Tibial artery (tissue), 4 donors: Measurements from ENCODE around the gene ATAD3C.
"Not testable (repeated sequence)": the region's sequence is repeated elsewhere in the genome, so short reads cannot be mapped to it uniquely, and the experiment has no call there.

Experiments used
- DNase-seq, 2 donors: peaks; one replicate each; pipeline ENCODE4 v3.0.0-alpha.2; 2019
- H3K27ac ChIP-seq, 2 donors: fragments of 200-600 bp; sonication (generic) in 1 of 2; 1 replicate in 1 of 2; 2 replicates in 1 of 2; pipeline ENCODE4 v1.5.1; 2018 to 2019; ENCODE audit warnings: mild to moderate bottlenecking in 1 of 2
- H3K27me3 ChIP-seq, 2 donors: fragments of 200-600 bp; sonication (generic) in 1 of 2; one replicate each; pipeline versions ENCODE4 v1.5.1 to v1.6.0; 2016 to 2019
- H3K36me3 ChIP-seq, 3 donors: fragments of 200-600 bp; sonication (generic) in 2 of 3; one replicate each; pipeline ENCODE4 v1.5.1; 2016 to 2019; ENCODE audit warnings: mild to moderate bottlenecking in 2 of 3
- H3K4me1 ChIP-seq, 4 donors: fragments of 200-600 bp; sonication (generic) in 2 of 4; 1 replicate in 3 of 4; 2 replicates in 1 of 4; pipeline ENCODE4 v1.5.1; 2016 to 2019
- H3K4me3 ChIP-seq, 2 donors: fragments of 200-600 bp; sonication (generic) in 1 of 2; 1 replicate in 1 of 2; 2 replicates in 1 of 2; pipeline ENCODE4 v1.5.1; 2018 to 2019; ENCODE audit warnings: mild to moderate bottlenecking in 2 of 2
- H3K9me3 ChIP-seq, 3 donors: fragments of 200-600 bp; sonication (generic) in 1 of 3; one replicate each; pipeline ENCODE4 v1.5.1; 2016 to 2019
- intact Hi-C: fragments of 100-400 bp; cut with DNase I; formaldehyde crosslinking; loops from one replicate; pipeline ENCODE4 v1.15.0; 2023; ENCODE audit warnings: low total_unique reads
- TF ChIP-seq, protein P1 (sequence below), 2 experiments: fragments of 200-600 bp in 1 of 2; fragments of 450-650 bp in 1 of 2; IDR thresholded peaks; one replicate each; pipeline ENCODE4 v1.5.1; 2017 to 2019; ENCODE audit warnings: antibody characterized with exemption in 2 of 2, mild to moderate bottlenecking in 1 of 2, moderate library complexity in 1 of 2

ATAD3C gene

DNA sequence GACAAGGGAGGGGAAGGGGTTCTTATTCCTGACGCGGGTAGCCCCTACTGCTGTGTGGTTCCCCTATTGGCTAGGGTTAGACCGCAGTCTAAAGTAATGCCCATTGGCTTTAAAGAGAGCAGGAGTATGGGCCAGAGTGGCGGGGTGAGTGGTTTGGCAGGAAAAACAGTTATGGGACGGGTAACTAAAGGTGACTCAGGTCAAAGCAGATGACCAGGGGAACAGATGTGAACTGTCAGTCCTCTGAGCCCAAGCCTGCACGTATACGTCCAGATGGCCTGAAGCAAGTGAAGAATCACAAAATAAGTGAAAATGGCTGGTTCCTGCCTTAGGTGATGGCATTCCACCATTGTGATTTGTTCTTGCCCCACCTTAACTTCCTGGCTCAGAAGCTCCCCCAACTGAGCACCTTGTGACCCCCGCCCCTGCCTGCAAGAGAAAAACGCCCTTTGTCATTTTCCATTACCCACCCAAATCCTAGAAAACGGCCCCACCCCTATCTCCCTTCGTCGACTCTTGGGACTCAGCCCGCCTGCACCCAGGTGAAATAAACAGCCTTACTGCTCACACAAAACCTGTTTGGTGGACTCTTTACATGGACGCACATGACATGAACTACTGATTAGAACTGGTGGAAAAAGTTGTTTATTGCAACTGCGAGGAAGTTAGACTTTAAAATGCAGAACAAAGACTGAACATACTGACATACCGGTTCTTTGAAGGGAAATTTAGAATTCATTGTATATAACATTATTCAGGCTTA lies 21.3 kb downstream of the ATAD3C start:
- DNase-seq: no peak
- Histone ChIP-seq H3K4me1 (peaks cover 0 to 30% (median 23%) of the 10 kb centered on the region in 4 donors), H3K27ac (peak overlapping the region; percentile 83 to 84), H3K27me3 (no peaks in the 10 kb centered on the region), H3K4me3 (peak overlapping the region; percentile 75 to 79), H3K9me3 (no peaks in the 10 kb centered on the region), H3K36me3 (no peaks in the 10 kb centered on the region)
- TF ChIP-seq, protein P1, sequence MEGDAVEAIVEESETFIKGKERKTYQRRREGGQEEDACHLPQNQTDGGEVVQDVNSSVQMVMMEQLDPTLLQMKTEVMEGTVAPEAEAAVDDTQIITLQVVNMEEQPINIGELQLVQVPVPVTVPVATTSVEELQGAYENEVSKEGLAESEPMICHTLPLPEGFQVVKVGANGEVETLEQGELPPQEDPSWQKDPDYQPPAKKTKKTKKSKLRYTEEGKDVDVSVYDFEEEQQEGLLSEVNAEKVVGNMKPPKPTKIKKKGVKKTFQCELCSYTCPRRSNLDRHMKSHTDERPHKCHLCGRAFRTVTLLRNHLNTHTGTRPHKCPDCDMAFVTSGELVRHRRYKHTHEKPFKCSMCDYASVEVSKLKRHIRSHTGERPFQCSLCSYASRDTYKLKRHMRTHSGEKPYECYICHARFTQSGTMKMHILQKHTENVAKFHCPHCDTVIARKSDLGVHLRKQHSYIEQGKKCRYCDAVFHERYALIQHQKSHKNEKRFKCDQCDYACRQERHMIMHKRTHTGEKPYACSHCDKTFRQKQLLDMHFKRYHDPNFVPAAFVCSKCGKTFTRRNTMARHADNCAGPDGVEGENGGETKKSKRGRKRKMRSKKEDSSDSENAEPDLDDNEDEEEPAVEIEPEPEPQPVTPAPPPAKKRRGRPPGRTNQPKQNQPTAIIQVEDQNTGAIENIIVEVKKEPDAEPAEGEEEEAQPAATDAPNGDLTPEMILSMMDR (IDR thresholded peaks at IDR 0.05): no peak
- intact Hi-C loops: no loop called here

DNA sequence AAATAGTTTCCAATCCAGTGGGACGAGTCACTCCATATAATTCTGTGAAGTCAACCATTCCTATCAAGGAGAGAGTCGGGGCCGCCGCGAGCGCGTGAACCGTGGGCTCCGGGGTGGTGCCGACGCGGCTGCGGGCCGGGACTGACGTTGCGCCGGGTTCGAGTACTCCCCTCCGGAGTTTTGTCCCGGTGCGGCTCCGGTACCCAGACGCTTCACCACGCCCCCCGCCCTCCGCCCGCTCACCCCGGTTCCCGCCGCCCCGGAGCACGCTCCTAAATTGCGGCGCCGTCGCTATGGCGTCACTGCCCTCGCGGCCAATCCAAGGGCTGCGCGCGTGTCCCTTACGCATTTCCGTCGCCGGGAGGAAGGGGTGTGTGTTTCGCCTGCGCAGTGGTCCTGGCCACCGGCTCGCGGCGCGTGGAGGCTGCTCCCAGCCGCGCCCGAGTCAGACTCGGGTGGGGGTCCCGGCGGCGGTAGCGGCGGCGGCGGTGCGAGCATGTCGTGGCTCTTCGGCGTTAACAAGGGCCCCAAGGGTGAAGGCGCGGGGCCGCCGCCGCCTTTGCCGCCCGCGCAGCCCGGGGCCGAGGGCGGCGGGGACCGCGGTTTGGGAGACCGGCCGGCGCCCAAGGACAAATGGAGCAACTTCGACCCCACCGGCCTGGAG lies 22.0 kb downstream of the ATAD3C start, which contains the start of gene ATAD3B:
Gene ATAD3B, plus strand, starts transcription at position 377 of the 664 bp plus-strand sequence. Its CDS starts 120 bp downstream, at position 497.
- Histone ChIP-seq H3K27me3 (no peaks in the 10 kb centered on the region), H3K9me3 (no peaks in the 10 kb centered on the region), H3K36me3 (peaks cover 0 to under 1% (median under 1%) of the 10 kb centered on the region in 3 donors), H3K27ac (peak within 1 kb of the TSS; percentile 83 to 84), H3K4me1 (peaks cover 0 to 30% (median 23%) of the 10 kb centered on the region in 4 donors), H3K4me3 (peak within 1 kb of the TSS; percentile 75 to 79)
- intact Hi-C loops: no loop called here
- DNase-seq: peak; percentile 90 to 96
- TF ChIP-seq, protein P1 (IDR thresholded peaks at IDR 0.05): peak in 1 of 2 experiments; percentile 9

DNA sequence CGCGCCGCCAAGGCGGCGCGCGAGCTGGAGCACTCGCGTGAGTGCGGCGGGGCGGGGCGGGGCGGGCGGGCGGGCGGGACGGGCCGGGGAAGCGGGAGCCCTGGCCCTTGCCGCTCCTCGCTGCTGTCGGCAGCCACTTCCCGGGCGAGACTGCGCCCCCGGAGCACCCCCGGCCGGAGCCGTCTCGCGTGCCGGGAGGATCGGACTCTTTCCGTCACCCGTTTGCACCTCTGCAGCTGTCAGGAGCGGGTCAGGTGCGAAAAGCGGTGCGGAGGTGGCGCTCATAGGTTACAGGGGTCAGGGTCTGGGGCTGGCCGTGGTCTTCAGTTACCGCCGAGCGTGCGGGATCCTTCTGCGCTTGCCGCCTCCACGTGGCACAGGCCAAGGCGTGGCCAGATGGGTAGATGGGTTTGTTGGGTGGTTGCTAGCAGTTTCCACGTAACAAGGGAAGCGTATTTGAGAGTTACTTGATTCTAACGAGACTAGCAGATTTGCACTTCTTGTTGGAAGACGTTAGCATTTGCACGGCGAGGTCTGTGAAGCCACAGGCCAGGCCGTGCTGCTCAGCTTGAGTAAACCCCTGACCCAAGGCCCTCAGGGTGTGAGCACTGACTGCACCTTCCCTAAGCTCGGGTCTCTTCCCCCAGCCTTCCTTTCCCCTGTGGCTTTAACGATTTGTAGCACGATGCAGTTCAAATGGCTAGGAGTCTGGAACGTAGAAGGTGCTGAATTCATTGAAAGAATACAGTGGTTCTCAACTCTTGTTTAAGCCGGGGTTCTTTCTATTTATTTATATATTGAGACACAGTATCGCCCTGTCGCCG lies 22.8 kb downstream of the ATAD3C start:
- H3K36me3 ChIP-seq, H3K27me3 ChIP-seq, intact Hi-C loops, H3K9me3 ChIP-seq, DNase-seq: not testable (repeated sequence)
- peak overlapping the region; percentile 75 to 79 for H3K4me3 ChIP-seq
- peaks cover 0 to 30% (median 23%) of the 10 kb centered on the region in 4 donors for H3K4me1 ChIP-seq
- peak overlapping the region; percentile 83 to 84 for H3K27ac ChIP-seq

DNA sequence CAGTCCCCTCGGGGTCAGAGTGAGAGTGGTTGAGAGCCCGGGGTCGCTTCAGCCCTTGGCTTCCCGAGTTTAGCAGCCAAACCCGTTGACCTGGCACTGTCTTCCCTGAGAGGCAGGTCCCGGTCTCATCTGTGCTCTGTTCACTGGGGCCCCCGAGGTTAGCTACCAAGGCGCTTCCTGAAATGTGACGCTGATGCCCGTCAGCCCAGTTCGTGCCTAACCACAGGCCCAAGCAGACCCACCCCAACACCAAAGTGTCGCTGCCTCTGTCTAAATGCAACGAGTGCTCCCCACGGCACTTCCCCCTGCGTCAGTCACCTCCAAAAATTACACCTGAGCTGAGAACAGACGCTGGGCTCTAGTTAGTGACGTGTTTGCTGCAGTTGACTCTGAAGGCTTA lies 26.5 kb downstream of the ATAD3C start:
- peaks cover 17 to 37% (median 35%) of the 10 kb centered on the region in 3 donors for H3K36me3 ChIP-seq
- peaks cover 0 to 22% (median 18%) of the 10 kb centered on the region in 4 donors for H3K4me1 ChIP-seq
- DNase-seq, H3K27me3 ChIP-seq, H3K9me3 ChIP-seq, H3K4me3 ChIP-seq, intact Hi-C loops, H3K27ac ChIP-seq: not testable (repeated sequence)

DNA sequence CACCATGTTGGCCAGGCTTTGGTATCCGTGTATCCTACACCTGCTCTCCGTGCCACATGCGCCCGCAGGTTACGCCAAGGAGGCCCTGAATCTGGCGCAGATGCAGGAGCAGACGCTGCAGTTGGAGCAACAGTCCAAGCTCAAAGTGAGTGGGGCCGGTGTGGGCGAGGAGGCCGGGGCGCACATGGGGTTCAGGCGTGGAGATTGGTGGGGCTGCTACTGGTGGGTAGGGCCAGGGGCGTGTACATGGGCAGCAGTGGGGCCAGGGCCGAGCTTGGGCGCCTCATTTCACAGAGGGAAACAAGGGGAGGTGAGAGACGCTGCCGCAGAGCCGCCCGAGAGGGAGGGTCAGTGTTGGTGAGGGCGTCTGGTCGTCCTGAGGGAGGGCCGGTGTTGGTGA lies 27.7 kb downstream of the ATAD3C start:
- intact Hi-C loops: no loop called here
- no peak overlapping the region for H3K4me3 ChIP-seq
- no peak for DNase-seq
- no peaks in the 10 kb centered on the region for H3K27me3 ChIP-seq
- peaks cover 0 to 22% (median 17%) of the 10 kb centered on the region in 4 donors for H3K4me1 ChIP-seq
- H3K36me3 ChIP-seq: peaks cover 22 to 41% (median 38%) of the 10 kb centered on the region in 3 donors
- TF ChIP-seq, protein P1 (IDR thresholded peaks at IDR 0.05): no peak
- no peaks in the 10 kb centered on the region for H3K9me3 ChIP-seq
- H3K27ac ChIP-seq: no peak overlapping the region
